Parathyroid adenoma (tissue), 2 donors: ENCODE data around the gene LRRC49.

Source experiments
- H2AFZ ChIP-seq: fragments of 300-600 bp; sonication (generic); one replicate; pipeline ENCODE4 v1.7.0; 2017; ENCODE audit warnings: antibody characterized with exemption, mild to moderate bottlenecking
- H3K27ac ChIP-seq: fragments of 300-600 bp; sonication (generic); one replicate; pipeline ENCODE4 v1.7.0; 2017
- H3K27me3 ChIP-seq: fragments of 300-600 bp; sonication (generic); one replicate; pipeline ENCODE4 v1.7.0; 2017; ENCODE audit warnings: low read length; ENCODE audit not compliant: control insufficient read depth, insufficient read depth
- H3K36me3 ChIP-seq: fragments of 300-600 bp; sonication (generic); one replicate; pipeline ENCODE4 v1.7.0; 2017; ENCODE audit warnings: low read length; ENCODE audit not compliant: control insufficient read depth, insufficient read depth
- H3K4me1 ChIP-seq: fragments of 300-600 bp; sonication (generic); one replicate; pipeline ENCODE4 v1.7.0; 2017; ENCODE audit warnings: control low read depth
- H3K4me2 ChIP-seq: fragments of 300-600 bp; sonication (generic); one replicate; pipeline ENCODE4 v1.7.0; 2017; ENCODE audit warnings: low read length
- H3K4me3 ChIP-seq: fragments of 300-600 bp; sonication (generic); one replicate; pipeline ENCODE4 v1.7.0; 2017; ENCODE audit warnings: low read depth, low read length
- H3K79me2 ChIP-seq: fragments of 300-600 bp; sonication (generic); one replicate; pipeline ENCODE4 v1.7.0; 2017; ENCODE audit warnings: control low read depth
- H3K9ac ChIP-seq: fragments of 300-600 bp; sonication (generic); one replicate; pipeline ENCODE4 v1.7.0; 2017; ENCODE audit warnings: mild to moderate bottlenecking
- H3K9me3 ChIP-seq: fragments of 300-600 bp; sonication (generic); one replicate; pipeline ENCODE4 v1.7.0; 2017; ENCODE audit warnings: low read length; ENCODE audit not compliant: control insufficient read depth
- TF ChIP-seq, protein P1 (sequence below): fragments of 300-600 bp; sonication (generic); IDR thresholded peaks from one replicate; pipeline ENCODE4 v1.7.0; 2017; ENCODE audit warnings: antibody characterized with exemption, mild to moderate bottlenecking
- donor health status: primary hyperparathyroidism.

The LRRC49 gene

DNA sequence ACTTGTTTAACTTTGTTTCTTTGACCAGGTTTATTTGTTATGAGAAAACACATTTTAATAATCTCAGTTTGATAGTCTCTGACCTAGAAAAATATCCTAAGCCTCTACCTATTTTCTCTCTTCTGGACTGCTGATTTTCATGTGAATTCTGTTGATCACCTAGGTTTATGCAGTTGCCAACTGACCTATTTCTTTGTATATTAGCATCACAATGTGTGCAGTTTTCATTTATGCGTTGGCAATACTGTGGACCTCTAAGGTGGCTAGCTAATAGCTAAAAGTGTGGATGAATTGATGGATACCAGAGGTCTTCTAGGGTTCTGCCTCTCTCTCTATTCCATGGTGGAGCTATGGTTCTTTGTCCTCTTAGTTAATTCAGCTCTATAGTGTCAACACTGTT, 72.1 kb downstream of the LRRC49 start:
- H3K27ac ChIP-seq = no peak overlapping the region
- H3K9ac ChIP-seq = no peak overlapping the region
- H2AFZ ChIP-seq = no peak overlapping the region
- H3K4me2 ChIP-seq = no peak overlapping the region
- TF ChIP-seq, protein P1, sequence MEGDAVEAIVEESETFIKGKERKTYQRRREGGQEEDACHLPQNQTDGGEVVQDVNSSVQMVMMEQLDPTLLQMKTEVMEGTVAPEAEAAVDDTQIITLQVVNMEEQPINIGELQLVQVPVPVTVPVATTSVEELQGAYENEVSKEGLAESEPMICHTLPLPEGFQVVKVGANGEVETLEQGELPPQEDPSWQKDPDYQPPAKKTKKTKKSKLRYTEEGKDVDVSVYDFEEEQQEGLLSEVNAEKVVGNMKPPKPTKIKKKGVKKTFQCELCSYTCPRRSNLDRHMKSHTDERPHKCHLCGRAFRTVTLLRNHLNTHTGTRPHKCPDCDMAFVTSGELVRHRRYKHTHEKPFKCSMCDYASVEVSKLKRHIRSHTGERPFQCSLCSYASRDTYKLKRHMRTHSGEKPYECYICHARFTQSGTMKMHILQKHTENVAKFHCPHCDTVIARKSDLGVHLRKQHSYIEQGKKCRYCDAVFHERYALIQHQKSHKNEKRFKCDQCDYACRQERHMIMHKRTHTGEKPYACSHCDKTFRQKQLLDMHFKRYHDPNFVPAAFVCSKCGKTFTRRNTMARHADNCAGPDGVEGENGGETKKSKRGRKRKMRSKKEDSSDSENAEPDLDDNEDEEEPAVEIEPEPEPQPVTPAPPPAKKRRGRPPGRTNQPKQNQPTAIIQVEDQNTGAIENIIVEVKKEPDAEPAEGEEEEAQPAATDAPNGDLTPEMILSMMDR = no peak
- H3K9me3 ChIP-seq = no peaks in the 10 kb centered on the region
- H3K79me2 ChIP-seq = no peaks in the 10 kb centered on the region
- no peak overlapping the region for H3K4me3 ChIP-seq
- H3K4me1 ChIP-seq = no peaks in the 10 kb centered on the region
- no peaks in the 10 kb centered on the region for H3K36me3 ChIP-seq
- no peaks in the 10 kb centered on the region for H3K27me3 ChIP-seq

DNA sequence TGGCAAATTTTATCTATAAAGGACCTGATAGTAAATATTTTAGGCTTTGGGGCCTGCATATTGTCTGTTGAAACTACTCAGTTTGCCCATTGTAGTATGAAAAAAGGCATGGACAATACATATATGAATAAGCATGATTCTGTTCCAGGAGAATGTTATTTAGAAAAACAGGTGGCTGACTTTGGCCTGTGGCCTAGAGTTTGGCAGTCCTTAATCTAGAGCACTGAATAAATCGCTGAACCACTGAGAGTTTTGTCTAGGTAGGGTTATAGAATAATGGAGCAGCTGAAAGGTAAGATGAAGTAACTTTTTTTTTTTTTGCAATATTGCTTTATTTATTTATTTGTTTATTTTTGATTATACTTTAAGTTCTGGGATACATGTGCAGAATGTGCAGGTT, 75.0 kb downstream of the LRRC49 start:
- H3K4me3 ChIP-seq = no peak overlapping the region
- no peak overlapping the region for H3K9ac ChIP-seq
- no peaks in the 10 kb centered on the region for H3K79me2 ChIP-seq
- no peak overlapping the region for H3K27ac ChIP-seq
- no peaks in the 10 kb centered on the region for H3K9me3 ChIP-seq
- H3K36me3 ChIP-seq = no peaks in the 10 kb centered on the region
- no peaks in the 10 kb centered on the region for H3K27me3 ChIP-seq
- H3K4me2 ChIP-seq = no peak overlapping the region
- TF ChIP-seq, protein P1 = no peak
- no peak overlapping the region for H2AFZ ChIP-seq
- no peaks in the 10 kb centered on the region for H3K4me1 ChIP-seq

DNA sequence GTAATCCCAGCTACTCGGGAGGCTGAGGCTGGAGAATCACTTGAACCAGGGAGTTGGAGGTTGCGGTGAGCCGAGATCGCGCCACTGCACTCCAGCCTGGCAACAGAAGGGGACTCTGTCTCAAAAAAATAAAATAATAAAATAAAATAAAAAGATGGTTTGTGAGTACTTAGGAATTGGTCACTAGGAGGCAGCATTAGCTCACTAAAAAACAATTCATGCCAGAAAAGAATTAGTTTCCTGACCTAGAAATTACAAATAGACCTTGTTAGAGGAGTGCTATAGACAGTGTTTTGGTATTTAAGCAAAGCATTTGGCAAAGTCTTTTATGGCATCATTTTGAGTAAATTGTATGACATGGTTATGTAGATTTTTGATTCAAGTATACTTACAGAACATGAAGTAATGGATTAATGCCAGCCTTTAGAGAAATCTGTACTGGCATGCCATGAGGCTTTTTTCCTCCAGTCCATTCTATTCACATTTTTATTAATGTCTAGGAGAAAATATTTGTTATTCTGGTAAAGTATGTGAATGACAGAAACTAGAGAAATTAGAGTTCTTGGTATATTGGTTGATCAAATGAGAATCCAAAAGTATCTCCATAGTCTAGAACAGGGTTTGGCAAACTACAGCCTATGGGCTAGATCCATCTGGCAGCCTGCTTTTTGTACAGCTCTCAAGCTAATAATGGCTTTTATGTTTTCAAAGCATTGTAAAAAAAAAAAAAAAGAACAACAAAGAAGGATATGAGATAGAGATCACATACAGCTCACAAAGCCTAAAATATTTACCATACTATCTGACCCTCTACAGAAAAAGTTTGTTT, 81.6 kb downstream of the LRRC49 start:
- Histone ChIP-seq H3K4me3 (no peak overlapping the region), H3K9me3 (no peaks in the 10 kb centered on the region), H3K27me3 (no peaks in the 10 kb centered on the region), H3K79me2 (no peaks in the 10 kb centered on the region), H3K36me3 (no peaks in the 10 kb centered on the region), H2AFZ (no peak overlapping the region), H3K4me2 (no peak overlapping the region), H3K27ac (no peak overlapping the region), H3K9ac (no peak overlapping the region), H3K4me1 (no peaks in the 10 kb centered on the region)
- TF ChIP-seq, protein P1 = no peak

DNA sequence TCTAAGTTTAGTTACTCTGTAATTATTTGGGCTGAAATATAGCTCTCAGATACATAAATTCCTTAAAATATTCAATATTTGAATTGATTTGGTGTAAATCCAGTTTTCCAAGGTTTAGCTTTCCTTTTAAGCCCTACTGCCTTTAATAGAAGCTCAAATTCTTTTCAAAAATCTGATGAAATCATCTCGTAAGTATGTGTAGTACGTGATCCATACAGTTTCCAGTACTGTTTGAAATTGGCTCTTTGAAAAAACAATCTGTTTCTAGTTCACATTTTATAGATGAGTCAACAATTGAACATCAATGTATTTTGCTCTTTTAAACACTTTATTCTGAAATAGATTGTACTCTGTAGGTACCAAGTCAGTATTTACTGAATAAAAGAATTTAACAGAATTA, 84.2 kb downstream of the LRRC49 start:
- H3K9me3 ChIP-seq = no peaks in the 10 kb centered on the region
- no peaks in the 10 kb centered on the region for H3K79me2 ChIP-seq
- H3K4me3 ChIP-seq = no peak overlapping the region
- no peak overlapping the region for H3K4me2 ChIP-seq
- H2AFZ ChIP-seq = no peak overlapping the region
- H3K27ac ChIP-seq = no peak overlapping the region
- no peaks in the 10 kb centered on the region for H3K36me3 ChIP-seq
- TF ChIP-seq, protein P1 = no peak
- H3K27me3 ChIP-seq = no peaks in the 10 kb centered on the region
- H3K4me1 ChIP-seq = no peaks in the 10 kb centered on the region
- no peak overlapping the region for H3K9ac ChIP-seq
